Left renal cortex interstitium (tissue), 4 donors: ENCODE measurements around the gene LRRC10. TPM values are rescaled to one million over a fixed set of nuclear protein-coding genes. Genes with fewer than 3 reads are reported as not detected.
"Not testable (repeated sequence)": the region's sequence is repeated elsewhere in the genome, so short reads cannot be mapped to it uniquely, and the experiment has no call there.

Experiments
- DNase-seq, 4 donors: peaks; one replicate each; pipeline ENCODE4 v3.0.0-alpha.2; 2013; ENCODE audit warnings: low read depth in 4 of 4, low spot score in 2 of 4, missing footprints in 1 of 4
- polyA plus RNA-seq, 4 donors: library from polyadenylated mRNA; unstranded; fragments of 120-200 nt; gene quantifications; one replicate each; pipeline ENCODE4 v1.2.1, GENCODE V29; 2013; ENCODE audit not compliant: insufficient read length in 4 of 4

The LRRC10 gene
- polyA plus RNA-seq, 4 donors = not detected

DNA sequence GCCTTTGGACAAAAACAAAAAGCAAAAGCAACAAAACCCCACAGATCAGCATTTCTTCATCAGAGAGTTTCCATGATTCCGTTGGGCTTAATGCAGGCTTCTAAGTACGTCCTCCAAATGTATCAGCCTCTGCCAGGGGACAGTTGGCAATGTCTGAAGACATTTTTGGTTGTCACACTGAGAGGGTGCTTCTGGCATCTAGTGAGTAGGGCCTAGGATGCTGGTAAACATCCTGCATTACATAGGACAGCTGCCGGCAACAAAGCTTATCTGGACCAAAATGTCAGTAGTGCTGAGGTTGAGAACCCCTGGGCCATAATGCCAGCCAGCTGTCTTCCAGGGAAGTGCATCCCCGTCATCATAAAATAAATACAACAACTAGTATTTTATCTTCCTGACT, 9.4 kb upstream of the LRRC10 start:
- no peak for DNase-seq

DNA sequence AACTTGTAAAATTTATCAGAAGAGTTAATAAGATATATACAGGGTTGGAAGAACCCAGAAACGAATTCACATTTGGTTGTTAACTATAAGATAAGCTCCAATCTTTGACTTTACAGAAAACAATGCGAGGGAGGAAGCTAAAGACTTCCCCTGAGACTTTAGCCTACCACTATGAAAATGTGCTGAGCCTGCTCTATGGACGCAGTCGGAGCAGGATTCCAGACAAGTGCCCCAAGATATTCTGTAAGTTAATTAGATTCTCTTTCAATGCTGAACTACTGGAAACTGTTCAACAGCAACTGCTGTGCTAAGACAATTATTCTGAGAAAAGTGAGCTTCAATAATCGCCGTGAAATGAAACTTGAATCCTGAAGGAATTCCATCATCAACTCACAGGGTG, 8.3 kb upstream of the LRRC10 start:
- DNase-seq = no peak

DNA sequence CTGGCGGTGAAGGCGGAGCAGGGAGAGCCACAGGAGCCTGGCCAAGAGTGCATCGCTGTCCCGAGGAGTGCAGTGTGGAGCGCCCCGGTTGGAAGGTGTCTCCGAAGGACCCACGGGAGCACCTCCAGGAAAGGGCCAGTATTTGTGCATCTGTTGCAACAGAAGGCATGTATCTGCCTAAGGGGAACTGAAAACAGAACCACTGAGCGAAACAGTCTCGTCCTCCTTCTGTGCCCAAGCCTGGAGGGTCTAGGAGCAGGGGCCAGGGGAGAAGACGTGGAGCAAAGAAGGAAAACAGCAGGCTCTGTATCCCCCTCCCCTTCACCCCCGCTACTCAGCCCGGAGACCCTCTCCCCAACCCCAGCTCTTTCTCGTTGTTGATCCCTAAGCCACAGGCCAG, 5.3 kb upstream of the LRRC10 start:
- no peak for DNase-seq

DNA sequence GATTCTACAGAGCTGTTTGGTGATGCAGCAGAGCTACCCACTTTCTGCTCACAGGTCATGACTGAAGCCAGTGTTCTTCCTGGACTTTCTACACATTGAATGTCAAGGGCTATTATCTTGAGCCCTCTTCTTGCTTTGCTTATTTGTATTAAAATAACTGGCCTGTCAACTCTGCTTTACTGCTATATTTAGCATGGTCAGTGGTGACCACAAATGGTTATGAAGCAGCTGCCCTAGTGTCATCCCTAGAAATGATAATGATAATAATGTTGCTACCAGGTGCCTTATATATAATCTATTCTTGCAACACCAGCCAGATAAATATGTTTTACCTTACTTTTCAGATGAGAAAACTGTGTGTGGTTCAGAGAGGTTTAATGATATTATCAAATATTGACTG, 2.6 kb upstream of the LRRC10 start:
- DNase-seq = no peak

DNA sequence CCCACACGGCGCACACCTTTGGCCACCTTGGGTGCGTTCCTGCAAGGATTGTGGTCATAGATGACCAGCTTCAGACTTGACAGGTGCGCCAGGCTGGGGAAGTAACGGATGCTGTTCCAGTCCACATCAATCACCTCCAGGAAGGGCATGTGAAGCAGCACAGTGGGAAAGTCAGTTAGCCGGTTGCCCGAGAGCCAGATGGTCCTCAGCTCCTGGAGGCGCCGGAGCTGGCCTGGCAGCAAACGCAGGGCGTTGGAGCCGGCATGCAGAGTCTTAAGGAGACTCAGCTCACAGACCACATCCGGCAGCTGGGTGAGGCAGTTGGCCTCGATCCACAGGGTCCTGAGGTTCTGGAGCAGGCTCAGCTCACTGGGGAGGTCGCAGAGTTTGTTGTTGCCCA, 581 bp downstream of the LRRC10 start:
- DNase-seq = no peak

DNA sequence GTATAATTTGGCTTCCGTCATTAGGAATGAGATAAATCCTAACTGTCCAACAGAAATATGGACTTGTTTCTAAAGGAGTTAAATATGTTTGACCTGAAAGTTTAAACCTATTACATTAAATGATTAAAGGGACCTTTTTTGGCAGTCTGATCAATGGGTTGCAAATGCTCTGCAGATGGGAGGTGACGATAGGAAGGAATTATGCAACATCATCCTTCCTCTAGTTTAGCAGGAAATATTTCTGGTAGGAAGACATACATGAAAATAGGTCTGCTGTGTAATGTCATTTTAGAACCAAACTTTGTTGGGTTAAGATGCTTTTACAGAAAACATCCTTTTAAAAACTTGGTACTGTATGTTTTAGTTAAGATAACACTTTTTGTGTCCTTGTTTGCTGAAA, 2.6 kb downstream of the LRRC10 start:
- no peak for DNase-seq

DNA sequence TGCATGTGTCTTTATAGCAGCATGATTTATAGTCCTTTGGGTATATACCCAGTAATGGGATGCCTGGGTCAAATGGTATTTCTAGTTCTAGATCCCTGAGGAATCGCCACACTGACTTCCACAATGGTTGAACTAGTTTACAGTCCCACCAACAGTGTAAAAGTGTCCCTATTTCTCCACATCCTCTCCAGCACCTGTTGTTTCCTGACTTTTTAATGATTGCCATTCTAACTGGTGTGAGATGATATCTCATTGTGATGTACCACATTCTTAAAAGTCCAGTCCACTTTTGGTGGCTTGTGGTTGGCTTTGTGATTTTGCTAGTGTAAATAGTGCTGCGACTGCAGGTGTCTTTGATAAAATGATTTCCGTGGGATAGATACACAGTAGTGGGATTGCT, 6.4 kb downstream of the LRRC10 start:
- DNase-seq = not testable (repeated sequence)

DNA sequence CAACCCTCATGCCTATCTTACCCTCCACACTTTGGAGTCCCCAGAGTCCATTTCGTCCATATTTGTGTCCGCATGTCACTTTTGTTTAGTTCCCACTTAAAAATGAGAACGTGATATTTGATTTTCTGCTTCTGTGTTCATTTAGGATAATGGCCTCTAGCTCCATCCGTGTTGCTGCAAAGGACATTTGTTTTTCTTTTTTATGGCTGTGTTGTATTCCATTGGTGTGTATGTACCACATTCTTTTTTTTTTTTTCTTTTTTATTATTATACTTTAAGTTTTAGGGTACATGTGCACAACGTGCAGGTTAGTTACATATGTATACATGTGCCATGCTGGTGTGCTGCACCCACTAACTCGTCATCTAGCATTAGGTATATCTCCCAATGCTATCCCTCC, 7.2 kb downstream of the LRRC10 start:
- DNase-seq = not testable (repeated sequence)

DNA sequence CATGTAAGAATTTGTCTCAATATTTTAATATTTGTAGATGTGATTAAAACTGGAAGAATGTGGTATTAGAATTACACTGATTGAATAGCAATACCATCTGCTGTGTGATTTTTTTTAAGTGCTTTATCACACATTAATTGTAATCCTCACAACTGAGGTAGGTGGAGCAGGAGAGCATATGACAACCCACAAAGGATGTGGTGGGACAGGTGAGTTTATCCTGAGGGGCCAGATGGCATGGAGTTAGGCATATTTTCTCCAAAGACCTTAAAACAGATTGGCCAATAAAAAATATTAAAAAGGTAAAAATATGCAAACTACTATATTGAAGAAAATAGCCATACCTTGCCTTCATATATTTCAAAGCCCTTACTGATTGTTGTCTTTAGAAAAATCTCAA, 7.8 kb downstream of the LRRC10 start:
- no peak for DNase-seq

DNA sequence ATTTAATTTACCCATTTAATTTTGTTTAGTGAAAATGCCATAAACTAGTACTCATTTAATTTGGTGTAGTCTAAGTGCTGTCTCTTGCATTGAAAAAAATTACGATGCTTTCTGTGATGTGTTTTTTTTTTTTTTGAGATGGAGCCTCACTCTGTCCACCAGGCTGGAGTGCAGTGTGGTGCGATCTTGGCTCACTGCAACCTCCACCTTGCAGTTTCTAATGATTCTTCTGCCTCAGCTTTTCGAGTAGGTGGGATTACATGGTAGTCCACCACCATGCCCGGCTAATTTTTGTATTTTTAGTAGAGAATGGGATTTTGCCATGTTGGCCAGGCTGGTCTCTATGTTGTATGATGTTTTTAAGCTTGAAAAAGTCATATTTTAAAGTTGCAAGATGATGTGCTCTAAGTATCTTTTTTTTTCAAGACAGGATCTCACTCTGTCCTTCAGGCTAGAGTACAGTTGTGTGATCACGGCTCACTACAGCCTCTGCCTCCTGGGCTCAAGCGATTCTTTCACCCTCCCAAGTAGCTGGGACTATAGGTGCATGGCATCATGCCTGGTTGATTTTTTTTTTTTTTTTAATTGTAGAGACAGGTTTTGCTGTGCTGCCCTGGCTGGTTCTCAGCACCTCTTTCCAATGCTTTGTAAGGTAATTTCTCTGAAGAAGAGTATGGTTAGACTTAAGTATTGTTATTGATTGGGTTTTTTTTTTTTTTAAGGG, 8.6 kb downstream of the LRRC10 start:
- DNase-seq = no peak

DNA sequence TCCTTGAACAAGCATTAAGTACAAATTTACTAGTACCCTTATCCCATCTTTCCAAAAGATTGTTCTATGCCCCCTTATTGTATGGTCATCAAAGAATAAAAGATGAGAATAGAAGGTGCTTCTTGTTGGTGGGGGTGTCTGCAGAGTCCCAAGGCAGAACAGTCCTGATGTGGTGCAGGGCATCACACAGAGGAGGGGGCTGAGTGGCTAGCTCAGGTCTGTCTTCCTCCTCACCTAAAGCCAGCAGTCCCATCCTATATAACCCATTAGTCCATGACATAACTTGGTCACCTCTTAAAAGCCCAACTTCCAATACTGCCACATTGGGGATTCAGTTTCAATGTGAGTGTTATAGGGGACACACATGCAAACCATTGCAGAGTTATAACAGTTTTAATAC, 9.9 kb downstream of the LRRC10 start:
- DNase-seq = no peak

DNA sequence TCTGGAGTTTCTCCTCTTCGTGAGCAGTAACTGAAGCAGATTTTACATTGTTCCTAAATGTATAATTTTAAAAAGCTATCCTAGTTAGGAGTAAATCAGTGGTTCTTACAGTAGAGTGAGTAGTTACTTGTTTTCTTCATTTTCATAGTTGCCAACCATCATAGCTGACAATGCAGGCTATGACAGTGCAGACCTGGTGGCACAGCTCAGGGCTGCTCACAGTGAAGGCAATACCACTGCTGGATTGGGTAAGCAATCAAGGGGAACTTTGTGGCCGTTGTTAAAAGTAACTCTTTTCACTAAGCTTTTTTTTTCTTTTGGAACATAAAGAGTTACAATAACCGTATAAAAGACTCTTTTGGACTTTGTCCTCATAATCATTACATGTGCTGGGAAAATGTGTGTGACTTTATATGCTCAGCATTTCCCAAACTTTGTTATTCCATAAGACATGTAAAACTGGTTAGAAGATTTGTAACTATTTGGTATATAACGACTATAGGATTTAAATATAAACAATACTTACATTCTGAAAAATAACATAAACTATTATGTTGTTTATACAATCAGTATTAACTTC, 12.4 kb downstream of the LRRC10 start:
- DNase-seq = no peak

DNA sequence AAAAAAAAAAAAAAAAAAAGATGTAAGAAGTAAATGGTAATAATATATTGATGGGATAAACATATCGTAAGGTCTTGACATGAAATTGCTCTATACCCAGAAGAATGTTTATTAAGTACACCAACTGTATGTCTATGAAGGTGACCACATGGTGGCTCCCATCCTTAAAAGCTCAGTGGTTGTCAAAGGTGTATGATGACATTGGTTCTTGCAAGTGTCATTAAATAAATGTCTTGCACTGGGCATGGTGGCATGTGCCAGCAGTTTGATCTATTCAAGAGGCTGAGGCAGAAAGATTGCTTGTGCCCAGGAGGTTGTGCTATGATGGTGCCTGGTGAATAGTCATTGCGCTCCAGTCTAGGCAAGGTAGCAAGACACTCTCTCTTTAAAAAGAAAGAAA, 15.0 kb downstream of the LRRC10 start:
- DNase-seq = no peak

DNA sequence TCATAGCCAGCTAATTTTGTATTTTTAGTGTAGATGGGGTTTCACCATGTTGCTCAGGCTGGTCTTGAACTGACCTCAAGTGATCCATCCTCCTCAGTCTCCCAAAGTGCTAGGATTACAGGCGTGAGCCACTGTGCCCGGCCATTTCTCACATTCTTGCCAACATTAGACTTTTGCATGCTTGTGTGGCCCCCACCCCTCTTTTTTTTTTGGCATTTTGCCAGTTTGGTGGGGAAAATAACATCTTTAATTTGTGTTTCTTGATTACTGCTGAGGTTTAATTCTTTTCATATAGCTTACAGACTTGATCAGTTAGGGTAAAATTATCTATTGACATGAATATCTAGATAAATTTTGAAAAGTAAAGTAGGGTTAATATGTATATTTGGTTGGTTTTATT, 21.6 kb downstream of the LRRC10 start:
- no peak for DNase-seq

DNA sequence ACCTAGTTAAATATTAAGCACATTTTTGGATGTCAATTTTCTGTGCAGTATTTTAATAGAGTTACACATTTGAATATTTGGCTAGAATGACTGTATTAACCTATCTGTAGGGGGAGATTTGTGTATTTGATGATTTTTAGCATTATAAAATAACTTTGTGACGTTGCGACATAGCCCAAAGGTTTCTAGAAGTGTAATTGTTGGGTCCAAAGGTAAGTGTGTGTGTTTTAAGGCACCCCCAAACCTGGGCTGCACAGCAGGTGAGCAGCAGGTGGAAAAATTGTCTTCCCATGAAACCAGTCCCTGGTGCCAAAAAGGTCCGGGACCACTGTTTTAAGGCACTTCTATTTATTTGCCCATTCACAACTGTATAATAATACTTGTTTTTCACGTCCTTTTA, 22.2 kb downstream of the LRRC10 start:
- no peak for DNase-seq

DNA sequence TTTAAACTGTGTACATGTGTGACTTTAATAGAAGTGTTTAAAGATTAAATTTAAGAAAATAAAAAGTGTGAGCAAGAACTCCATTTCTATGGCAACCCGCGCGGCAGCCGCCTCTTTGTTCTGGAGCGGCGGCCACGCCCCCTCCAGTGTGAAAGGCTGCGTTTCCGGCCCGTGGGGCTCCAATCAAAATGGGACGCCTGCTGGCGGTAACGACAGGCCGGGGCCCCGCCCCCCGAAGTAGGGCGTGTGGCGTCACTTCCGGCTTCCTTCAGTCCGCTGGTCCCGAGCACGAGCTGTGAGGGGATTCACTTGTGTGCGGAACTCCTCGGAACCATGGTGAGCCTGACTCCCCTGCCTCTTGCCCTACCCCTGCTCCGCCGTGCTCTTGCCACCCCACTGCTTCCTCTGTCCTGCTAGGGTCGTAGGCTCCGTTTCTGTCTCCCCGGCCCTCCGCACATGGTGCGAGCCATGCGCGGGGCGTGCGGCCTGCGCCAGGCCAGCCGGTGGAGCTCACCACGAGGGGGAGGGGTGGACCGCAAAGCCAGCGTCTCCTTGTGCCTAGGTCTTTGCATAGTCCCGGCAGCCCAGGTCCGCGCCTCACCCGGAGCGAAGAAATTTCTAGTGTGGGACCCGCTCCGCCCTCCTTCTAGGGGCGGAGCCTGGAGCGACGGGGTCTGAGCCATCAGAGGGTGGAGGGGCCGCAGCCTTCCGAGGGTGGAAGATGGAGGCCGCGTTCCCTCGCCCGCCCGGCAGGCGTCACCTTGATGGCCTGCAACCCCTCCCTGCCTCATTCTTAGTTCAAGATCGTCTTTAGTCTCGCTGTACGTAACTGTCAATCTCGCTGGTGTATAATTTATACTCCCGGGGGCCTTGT, 25.3 kb downstream of the LRRC10 start, which contains the start of gene CCT2:
CCT2 (plus strand) TSS at position 271 of the 874 bp plus-strand sequence; CDS start at position 334, 63 bp downstream.
- DNase-seq = peak; percentile 85 to 94 (median 92)

DNA sequence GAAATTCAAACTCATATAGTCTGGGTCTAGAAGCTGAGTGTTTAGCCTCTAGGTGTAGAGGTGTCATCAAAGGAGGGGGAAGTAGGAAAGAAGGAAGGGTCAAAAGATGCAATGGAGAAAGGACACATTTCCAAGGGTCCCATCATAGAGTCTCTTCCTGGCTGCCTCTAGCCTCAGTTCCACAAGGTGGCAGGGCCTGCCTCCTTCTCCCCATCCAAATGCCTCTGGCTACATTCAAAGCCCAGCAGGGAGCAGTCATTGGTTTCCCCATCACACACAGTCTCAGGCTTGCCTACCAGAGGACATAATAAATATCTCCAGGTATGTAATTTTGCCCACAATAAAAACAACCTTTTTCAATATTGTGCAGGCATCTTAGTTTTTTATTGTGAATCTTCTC, 27.5 kb downstream of the LRRC10 start:
- DNase-seq = no peak

DNA sequence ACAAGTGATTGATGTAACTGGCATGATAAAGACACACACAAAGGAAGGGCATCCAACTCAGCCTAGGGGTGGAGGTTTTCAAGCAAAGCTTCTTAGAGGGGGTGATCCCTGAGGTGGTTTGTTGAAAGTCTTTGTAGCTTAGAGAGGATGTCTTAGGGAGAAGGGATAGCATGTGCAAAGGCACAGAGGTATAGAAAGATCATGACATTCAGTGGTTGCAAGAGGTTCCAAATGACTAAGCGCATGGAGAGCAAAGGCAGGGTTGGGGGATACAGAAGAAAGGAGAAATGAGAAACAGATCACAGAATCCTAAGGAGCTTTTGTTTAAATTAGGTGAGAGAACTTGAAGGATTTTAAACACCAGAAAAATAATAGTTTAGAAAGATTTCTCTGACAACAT, 30.6 kb downstream of the LRRC10 start:
- DNase-seq = no peak

DNA sequence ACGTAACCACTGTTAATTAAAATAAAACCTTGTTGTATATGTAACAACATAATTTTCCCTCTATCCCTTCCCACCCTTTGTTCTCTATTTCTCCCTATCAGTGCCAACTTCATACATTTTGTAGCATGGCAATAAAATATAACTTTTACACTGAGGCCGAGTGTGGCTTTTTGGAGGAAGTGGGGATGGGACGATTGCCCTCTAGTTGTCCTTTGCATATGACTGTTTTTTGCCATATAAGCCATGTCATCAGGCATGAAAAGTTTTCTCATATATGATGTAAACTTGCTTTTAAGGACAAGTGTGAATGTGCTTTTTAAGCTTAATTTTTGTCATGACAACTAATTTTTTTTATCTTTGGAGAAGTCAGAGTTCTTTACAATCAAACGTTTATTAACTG, 31.7 kb downstream of the LRRC10 start:
- DNase-seq = no peak

DNA sequence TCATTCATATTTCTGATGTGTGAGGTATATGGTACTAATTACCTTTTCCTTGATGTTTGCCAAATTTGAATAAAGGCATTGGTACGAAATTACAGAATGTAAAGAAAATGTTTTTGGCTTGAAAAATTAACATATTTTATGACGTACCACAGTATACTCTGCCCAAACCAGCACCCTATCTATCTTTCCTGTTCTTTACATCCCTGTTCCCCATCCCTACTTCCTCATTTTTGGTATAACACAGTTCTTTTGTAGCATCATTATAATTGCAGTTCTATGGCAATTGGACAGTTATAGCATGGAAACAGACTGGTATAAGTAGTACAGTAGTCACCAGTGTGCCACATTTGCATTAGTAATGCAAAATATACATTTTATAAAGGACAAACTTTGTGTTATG, 32.4 kb downstream of the LRRC10 start:
- DNase-seq = no peak

DNA sequence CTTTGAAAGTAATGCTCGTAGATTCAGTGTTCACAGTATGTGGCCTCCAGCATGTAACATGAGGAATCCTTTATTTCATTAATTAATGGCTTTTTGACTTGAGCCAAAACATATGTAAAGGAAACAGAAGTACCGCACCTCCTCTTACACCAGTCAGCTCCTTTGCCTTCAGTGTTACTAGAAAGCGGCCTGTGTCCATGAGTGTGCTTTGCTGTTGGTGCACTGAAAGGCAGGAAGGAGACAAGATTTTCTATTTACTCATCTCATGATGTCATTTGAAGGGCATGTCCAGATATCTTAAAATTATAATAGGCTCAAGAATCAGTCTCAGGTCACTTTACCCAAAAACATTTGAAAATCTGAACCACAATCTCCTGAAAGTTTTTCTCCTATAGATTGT, 35.4 kb downstream of the LRRC10 start:
- DNase-seq = no peak
